Type B pancreatic cell (in vitro differentiated cells): ENCODE results near the gene TUBGCP5. TPM values are rescaled to one million over a fixed set of nuclear protein-coding genes. Genes with fewer than 3 reads are reported as not detected.
"Not testable (repeated sequence)": the region's sequence is repeated elsewhere in the genome, so short reads cannot be mapped to it uniquely, and the experiment has no call there.

Experiments
- DNase-seq: peaks from one replicate; pipeline ENCODE4 v3.0.0; 2021; ENCODE audit warnings: mixed read lengths; ENCODE audit not compliant: unreplicated experiment; ENCODE audit errors: extremely low spot score
- H3K27ac Mint-ChIP-seq: 2 replicates; pipeline ENCODE4 v1.8.0; 2021; ENCODE audit warnings: mild to moderate bottlenecking, mixed read lengths
- H3K27me3 Mint-ChIP-seq: 2 replicates; pipeline ENCODE4 v1.8.0; 2021; ENCODE audit warnings: mixed read lengths
- H3K36me3 Mint-ChIP-seq: 2 replicates; pipeline ENCODE4 v1.8.0; 2021; ENCODE audit warnings: mixed read lengths
- H3K4me1 Mint-ChIP-seq: one replicate; pipeline ENCODE4 v1.8.0; 2021; ENCODE audit warnings: mixed read lengths; ENCODE audit not compliant: unreplicated experiment
- H3K4me3 Mint-ChIP-seq: 2 replicates; pipeline ENCODE4 v1.8.0; 2021; ENCODE audit warnings: mild to moderate bottlenecking, mixed read lengths
- H3K9me3 Mint-ChIP-seq: 2 replicates; pipeline ENCODE4 v1.8.0; 2021; ENCODE audit warnings: mixed read lengths
- CTCF ChIP-seq: fragments of 200-600 bp; sonication (generic); conservative IDR thresholded peaks from 2 replicates; pipeline ENCODE4 v1.5.0; 2021; ENCODE audit warnings: antibody characterized with exemption, mild to moderate bottlenecking
- total RNA-seq: library from RNA; stranded (reverse); gene quantifications from 2 replicates; pipeline ENCODE4 v1.2.1, GENCODE V29; 2021; ENCODE audit warnings: low replicate concordance

TUBGCP5 gene
- total RNA-seq, 1 donor from 2014 or later, result 24.6 TPM

GRCh38 chr15:22992024-22992326 lies 47.4 kb downstream of the TUBGCP5 start:
- no peak overlapping the region for H3K27ac Mint-ChIP-seq
- peaks cover 10% of the 10 kb centered on the region for H3K36me3 Mint-ChIP-seq
- no peak for DNase-seq
- H3K27me3 Mint-ChIP-seq, result no peaks in the 10 kb centered on the region
- H3K9me3 Mint-ChIP-seq, result no peaks in the 10 kb centered on the region
- H3K4me3 Mint-ChIP-seq, result no peak overlapping the region
- TF ChIP-seq CTCF, result no peak
- H3K4me1 Mint-ChIP-seq, result peaks cover 4% of the 10 kb centered on the region

- no peaks in the 10 kb centered on the region for H3K4me1 Mint-ChIP-seq
- no peaks in the 10 kb centered on the region for H3K9me3 Mint-ChIP-seq
- peaks cover 10% of the 10 kb centered on the region for H3K36me3 Mint-ChIP-seq
- no peak overlapping the region for H3K4me3 Mint-ChIP-seq
- no peak for DNase-seq
- H3K27me3 Mint-ChIP-seq, result no peaks in the 10 kb centered on the region
- no peak overlapping the region for H3K27ac Mint-ChIP-seq
- no peak for TF ChIP-seq CTCF
These were observed 49.5 kb downstream of the TUBGCP5 start for GRCh38 chr15:22989576-22990477.

GRCh38 chr15:22988811-22989210 lies 50.6 kb downstream of the TUBGCP5 start:
- Mint-ChIP-seq H3K27me3 (no peaks in the 10 kb centered on the region), H3K36me3 (peaks cover 6% of the 10 kb centered on the region), H3K4me3 (no peak overlapping the region), H3K9me3 (no peaks in the 10 kb centered on the region), H3K4me1 (no peaks in the 10 kb centered on the region), H3K27ac (no peak overlapping the region)
- no peak for DNase-seq
- TF ChIP-seq CTCF, result no peak

GRCh38 chr15:22981931-22982330 lies 57.4 kb downstream of the TUBGCP5 start:
- not testable (repeated sequence) for H3K27ac Mint-ChIP-seq, H3K4me3 Mint-ChIP-seq, H3K27me3 Mint-ChIP-seq, H3K36me3 Mint-ChIP-seq, DNase-seq, H3K9me3 Mint-ChIP-seq
- peaks cover 11% of the 10 kb centered on the region for H3K4me1 Mint-ChIP-seq

GRCh38 chr15:22981051-22981840 lies 58.1 kb downstream of the TUBGCP5 start:
- H3K27ac Mint-ChIP-seq, result peak overlapping the region; percentile 85
- H3K36me3 Mint-ChIP-seq, result no peaks in the 10 kb centered on the region
- H3K4me3 Mint-ChIP-seq, result peak overlapping the region; percentile 89
- no peak for TF ChIP-seq CTCF
- H3K4me1 Mint-ChIP-seq, result peaks cover 11% of the 10 kb centered on the region
- DNase-seq, result no peak
- no peaks in the 10 kb centered on the region for H3K27me3 Mint-ChIP-seq
- H3K9me3 Mint-ChIP-seq, result no peaks in the 10 kb centered on the region
